T-helper 17 cell (primary cell): ENCODE measurements around the gene ZGPAT. TPM values are rescaled to one million over a fixed set of nuclear protein-coding genes. Genes with fewer than 3 reads are reported as not detected.
A peak's percentile ranks its signal among the peaks of the same experiment; 100 is the strongest.

ENCODE experiments used
- ATAC-seq: fragments of 150-1000 bp; cut with Tn5 transposase; 2 replicates; pipeline ENCODE4 v1.10.0; 2021; ENCODE audit warnings: mild to moderate bottlenecking, moderate library complexity
- DNase-seq, 3 donors: peaks; one replicate each; pipeline versions ENCODE4 v3.0.0 to v3.0.0-alpha.2; 2020 to 2021
- H3K9me3 ChIP-seq: one replicate; pipeline ENCODE4 v1.7.0; 2013; ENCODE audit warnings: low read length, mild to moderate bottlenecking; ENCODE audit not compliant: control insufficient read depth, poor library complexity, severe bottlenecking
- H3K27ac Mint-ChIP-seq: one replicate; pipeline ENCODE4 v1.8.0; 2022; ENCODE audit warnings: mild to moderate bottlenecking, moderate library complexity, mixed read lengths
- H3K27me3 Mint-ChIP-seq: one replicate; pipeline ENCODE4 v1.8.0; 2022; ENCODE audit warnings: mixed read lengths
- H3K36me3 Mint-ChIP-seq: one replicate; pipeline ENCODE4 v1.8.0; 2022; ENCODE audit warnings: low read depth, mixed read lengths
- H3K4me1 Mint-ChIP-seq: one replicate; pipeline ENCODE4 v1.8.0; 2022; ENCODE audit warnings: mild to moderate bottlenecking, mixed read lengths
- H3K4me3 Mint-ChIP-seq: one replicate; pipeline ENCODE4 v1.8.0; 2022; ENCODE audit warnings: mild to moderate bottlenecking, moderate library complexity, mixed read lengths
- total RNA-seq, 4 donors: library from RNA in 2 of 4; stranded (reverse) in 2 of 4; gene quantifications; one replicate each; pipeline ENCODE4 v1.2.3 and lab custom pipeline; 2022 to 2026

ZGPAT gene
- total RNA-seq, 2 donors from 2014 or later = 35.0 to 39.8 TPM

GRCh38 chr20:63733579-63734081 lies 25.8 kb downstream of the ZGPAT start:
- Mint-ChIP-seq H3K4me3 (no peak overlapping the region), H3K4me1 (peaks cover 23% of the 10 kb centered on the region), H3K27ac (peak overlapping the region; percentile 35), H3K27me3 (no peaks in the 10 kb centered on the region), H3K36me3 (peaks cover 3% of the 10 kb centered on the region)
- DNase-seq (no peak), ATAC-seq (no peak)
- no peaks in the 10 kb centered on the region for H3K9me3 ChIP-seq

GRCh38 chr20:63734111-63734945 lies 26.5 kb downstream of the ZGPAT start:
- no peaks in the 10 kb centered on the region for H3K9me3 ChIP-seq
- ATAC-seq (no peak), DNase-seq (no peak)
- Mint-ChIP-seq H3K4me3 (no peak overlapping the region), H3K27me3 (no peaks in the 10 kb centered on the region), H3K4me1 (peaks cover 20% of the 10 kb centered on the region), H3K36me3 (peaks cover 3% of the 10 kb centered on the region), H3K27ac (peak overlapping the region; percentile 35)

GRCh38 chr20:63734946-63735858 lies 27.4 kb downstream of the ZGPAT start:
- no peaks in the 10 kb centered on the region for H3K9me3 ChIP-seq
- ATAC-seq = no peak
- DNase-seq = no peak
- peak overlapping the region; percentile 79 for H3K27ac Mint-ChIP-seq
- peaks cover 3% of the 10 kb centered on the region for H3K36me3 Mint-ChIP-seq
- peak overlapping the region; percentile 92 for H3K4me3 Mint-ChIP-seq
- peaks cover 16% of the 10 kb centered on the region for H3K4me1 Mint-ChIP-seq
- H3K27me3 Mint-ChIP-seq = no peaks in the 10 kb centered on the region

- Mint-ChIP-seq H3K4me1 (peaks cover 16% of the 10 kb centered on the region), H3K36me3 (peaks cover 3% of the 10 kb centered on the region), H3K27ac (peak within 1 kb of the TSS; percentile 79), H3K4me3 (peak within 1 kb of the TSS; percentile 92), H3K27me3 (no peaks in the 10 kb centered on the region)
- DNase-seq (peak; percentile 67 to 74 (median 68)), ATAC-seq (peak; percentile 74)
- H3K9me3 ChIP-seq = no peaks in the 10 kb centered on the region
Measured at GRCh38 chr20:63735859-63736718, 28.2 kb downstream of the ZGPAT start, which contains the start of gene LIME1. TSS of gene LIME1 (plus strand) at chr20:63736664. CDS start at chr20:63737550, 886 bp downstream.

GRCh38 chr20:63736893-63737694 lies 29.3 kb downstream of the ZGPAT start:
- peaks cover 3% of the 10 kb centered on the region for H3K36me3 Mint-ChIP-seq
- DNase-seq (peak in 2 of 3 donors; percentile 47 to 61), ATAC-seq (peak; percentile 44)
- H3K9me3 ChIP-seq = no peaks in the 10 kb centered on the region
- H3K4me1 Mint-ChIP-seq = peaks cover 16% of the 10 kb centered on the region
- H3K27me3 Mint-ChIP-seq = no peaks in the 10 kb centered on the region
- peak overlapping the region; percentile 79 for H3K27ac Mint-ChIP-seq
- peak overlapping the region; percentile 92 for H3K4me3 Mint-ChIP-seq

- Mint-ChIP-seq H3K4me1 (peaks cover 16% of the 10 kb centered on the region), H3K27ac (no peak overlapping the region), H3K27me3 (no peaks in the 10 kb centered on the region), H3K36me3 (peaks cover 3% of the 10 kb centered on the region), H3K4me3 (peak overlapping the region; percentile 92)
- DNase-seq (no peak), ATAC-seq (no peak)
- no peaks in the 10 kb centered on the region for H3K9me3 ChIP-seq
Measured at GRCh38 chr20:63737695-63737944, 29.8 kb downstream of the ZGPAT start.

GRCh38 chr20:63737945-63738686 lies 30.3 kb downstream of the ZGPAT start:
- peaks cover 16% of the 10 kb centered on the region for H3K4me1 Mint-ChIP-seq
- ATAC-seq (peak; percentile 14), DNase-seq (peak in 2 of 3 donors; percentile 34 to 47)
- peak overlapping the region; percentile 92 for H3K4me3 Mint-ChIP-seq
- no peaks in the 10 kb centered on the region for H3K27me3 Mint-ChIP-seq
- peaks cover 3% of the 10 kb centered on the region for H3K36me3 Mint-ChIP-seq
- no peaks in the 10 kb centered on the region for H3K9me3 ChIP-seq
- H3K27ac Mint-ChIP-seq = peak overlapping the region; percentile 39

- Mint-ChIP-seq H3K36me3 (peaks cover 3% of the 10 kb centered on the region), H3K4me1 (peaks cover 16% of the 10 kb centered on the region), H3K4me3 (peak overlapping the region; percentile 92), H3K27ac (peak overlapping the region; percentile 39), H3K27me3 (no peaks in the 10 kb centered on the region)
- DNase-seq (peak in 1 of 3 donors; percentile 31), ATAC-seq (no peak)
- no peaks in the 10 kb centered on the region for H3K9me3 ChIP-seq
Measured at GRCh38 chr20:63738687-63739129, 30.9 kb downstream of the ZGPAT start.

GRCh38 chr20:63739130-63740069 lies 31.6 kb downstream of the ZGPAT start, which contains the start of gene SLC2A4RG:
TSS of gene SLC2A4RG (plus strand) at chr20:63739776. CDS start at chr20:63739913, 137 bp downstream.
- Mint-ChIP-seq H3K27me3 (no peaks in the 10 kb centered on the region), H3K36me3 (no peaks in the 10 kb centered on the region), H3K27ac (peak within 1 kb of the TSS; percentile 39), H3K4me1 (peaks cover 12% of the 10 kb centered on the region), H3K4me3 (peak within 1 kb of the TSS; percentile 92)
- DNase-seq (peak; percentile 55 to 79 (median 68)), ATAC-seq (peak; percentile 38)
- H3K9me3 ChIP-seq = no peaks in the 10 kb centered on the region

- Mint-ChIP-seq H3K36me3 (no peaks in the 10 kb centered on the region), H3K4me1 (peaks cover 14% of the 10 kb centered on the region), H3K27ac (no peak overlapping the region), H3K27me3 (no peaks in the 10 kb centered on the region), H3K4me3 (peak overlapping the region; percentile 74)
- DNase-seq = peak in 2 of 3 donors; percentile 67 to 68
- no peaks in the 10 kb centered on the region for H3K9me3 ChIP-seq
- peak; percentile 4 for ATAC-seq
Measured at GRCh38 chr20:63740070-63740626, 32.3 kb downstream of the ZGPAT start.
